ENCODE results near the gene SLC38A8. TPM values are rescaled to one million over a fixed set of nuclear protein-coding genes. Genes with fewer than 3 reads are reported as not detected.

Gene SLC38A8
- total RNA-seq, 2 experiments from 2014 or later: not detected

GRCh38 chr16:84040226-84040822 is 2.3 kb downstream of the SLC38A8 start:
- POLR2A ChIA-PET: interaction anchor here (0.5 kb wide), 1 partner anchor 1103 kb away, joined by 3 read pairs; no protein-coding TSS in a partner anchor
- Histone ChIP-seq H3K79me2 (ENCODE audit: insufficient read depth, low read depth, low read length) (no peaks in the 10 kb centered on the region), H3K9me2 (ENCODE audit: insufficient read depth, low read length) (no peaks in the 10 kb centered on the region), H3K4me3 (ENCODE audit: low read depth, low read length, poor library complexity, severe bottlenecking) (no peak overlapping the region), H4K20me1 (ENCODE audit: insufficient read depth, low read length) (no peaks in the 10 kb centered on the region), H3K27ac (ENCODE audit: low read depth, low read length, poor library complexity, severe bottlenecking) (no peak overlapping the region), H2AFZ (ENCODE audit: low read length) (no peak overlapping the region), H3K4me2 (ENCODE audit: low read length) (no peak overlapping the region), H3K36me3 (ENCODE audit: insufficient read depth, low read length) (no peaks in the 10 kb centered on the region), H3K4me1 (ENCODE audit: insufficient read depth, low read length, poor library complexity, severe bottlenecking) (no peaks in the 10 kb centered on the region), H3K9me3 (ENCODE audit: low read length) (no peaks in the 10 kb centered on the region)
- BruUV-seq (replicated peaks): no TSS peak
- CTCF ChIA-PET (ENCODE audit: unreplicated experiment): no interaction called here
- intact Hi-C loops (cut with micrococcal nuclease; ENCODE audit: unreplicated experiment): no loop called here
- no peak for TF ChIP-seq CTCF (conservative IDR thresholded peaks at IDR 0.05; ENCODE audit: low read length)
- DNase-seq (ENCODE audit: low spot score): no peak

GRCh38 chr16:84039696-84040095 is 2.9 kb downstream of the SLC38A8 start:
- no peaks in the 10 kb centered on the region for H3K79me2 ChIP-seq (ENCODE audit: insufficient read depth, low read depth, low read length)
- DNase-seq (ENCODE audit: low spot score): no peak
- H3K27ac ChIP-seq (ENCODE audit: low read depth, low read length, poor library complexity, severe bottlenecking): no peak overlapping the region
- no peaks in the 10 kb centered on the region for H3K4me1 ChIP-seq (ENCODE audit: insufficient read depth, low read length, poor library complexity, severe bottlenecking)
- intact Hi-C loops (cut with micrococcal nuclease; ENCODE audit: unreplicated experiment): no loop called here
- no peaks in the 10 kb centered on the region for H3K9me3 ChIP-seq (ENCODE audit: low read length)
- POLR2A ChIA-PET: interaction anchor here (0.5 to 0.8 kb wide), 2 partner anchors 26 to 862 kb away, joined by 3 to 5 read pairs; no protein-coding TSS in a partner anchor
- TF ChIP-seq EZH2phosphoT487 (IDR thresholded peaks at IDR 0.05; ENCODE audit: borderline replicate concordance, low read depth, low read length): no peak
- TF ChIP-seq CTCF (conservative IDR thresholded peaks at IDR 0.05; ENCODE audit: low read length): no peak
- no peak overlapping the region for H3K4me3 ChIP-seq (ENCODE audit: low read depth, low read length, poor library complexity, severe bottlenecking)
- H3K9me2 ChIP-seq (ENCODE audit: insufficient read depth, low read length): no peaks in the 10 kb centered on the region
- no peaks in the 10 kb centered on the region for H4K20me1 ChIP-seq (ENCODE audit: insufficient read depth, low read length)
- H3K36me3 ChIP-seq (ENCODE audit: insufficient read depth, low read length): no peaks in the 10 kb centered on the region
- H3K4me2 ChIP-seq (ENCODE audit: low read length): no peak overlapping the region
- BruUV-seq (replicated peaks): no TSS peak
- no peak overlapping the region for H2AFZ ChIP-seq (ENCODE audit: low read length)
- CTCF ChIA-PET (ENCODE audit: unreplicated experiment): no interaction called here

DNA sequence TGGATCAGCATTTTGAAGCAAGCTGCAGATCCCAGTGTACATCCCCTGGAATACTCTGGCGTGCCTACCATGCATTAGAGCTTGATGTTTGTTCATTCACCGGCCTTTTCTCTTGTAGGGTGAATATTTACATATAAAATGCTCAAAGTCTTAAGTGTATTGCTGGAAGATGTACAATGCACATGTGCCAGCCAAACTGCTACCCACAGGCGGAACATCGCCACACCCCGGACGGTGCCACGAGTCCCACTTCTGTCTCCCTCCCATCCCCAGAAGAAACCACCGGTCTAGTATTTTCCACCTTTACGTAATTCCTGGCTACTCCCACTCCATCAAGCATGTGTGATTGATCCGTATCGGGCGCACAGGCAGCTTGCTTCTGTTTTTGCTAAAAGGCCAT is 4.1 kb downstream of the SLC38A8 start:
- no peak for DNase-seq (ENCODE audit: low spot score)
- H3K4me1 ChIP-seq (ENCODE audit: insufficient read depth, low read length, poor library complexity, severe bottlenecking): no peaks in the 10 kb centered on the region
- no peak overlapping the region for H3K27ac ChIP-seq (ENCODE audit: low read depth, low read length, poor library complexity, severe bottlenecking)
- TF ChIP-seq EZH2phosphoT487 (IDR thresholded peaks at IDR 0.05; ENCODE audit: borderline replicate concordance, low read depth, low read length) (no peak), CTCF (conservative IDR thresholded peaks at IDR 0.05; ENCODE audit: low read length) (no peak)
- intact Hi-C loops (cut with micrococcal nuclease; ENCODE audit: unreplicated experiment): no loop called here
- no peaks in the 10 kb centered on the region for H3K79me2 ChIP-seq (ENCODE audit: insufficient read depth, low read depth, low read length)
- H4K20me1 ChIP-seq (ENCODE audit: insufficient read depth, low read length): no peaks in the 10 kb centered on the region
- no peaks in the 10 kb centered on the region for H3K9me3 ChIP-seq (ENCODE audit: low read length)
- POLR2A ChIA-PET: interaction anchor here (0.6 kb wide), 1 partner anchor 514 kb away, joined by 5 read pairs; no protein-coding TSS in a partner anchor
- no peak overlapping the region for H3K4me3 ChIP-seq (ENCODE audit: low read depth, low read length, poor library complexity, severe bottlenecking)
- H3K4me2 ChIP-seq (ENCODE audit: low read length): no peak overlapping the region
- no peaks in the 10 kb centered on the region for H3K9me2 ChIP-seq (ENCODE audit: insufficient read depth, low read length)
- CTCF ChIA-PET (ENCODE audit: unreplicated experiment): no interaction called here
- H3K36me3 ChIP-seq (ENCODE audit: insufficient read depth, low read length): no peaks in the 10 kb centered on the region
- BruUV-seq (replicated peaks): no TSS peak
- no peak overlapping the region for H2AFZ ChIP-seq (ENCODE audit: low read length)

Measured in OCI-LY7 (cell line).